ENCODE measurements around the gene TBC1D22A. TPM values are rescaled to one million over a fixed set of nuclear protein-coding genes. Genes with fewer than 3 reads are reported as not detected.

The TBC1D22A gene
- total RNA-seq, 6 experiments from 2014 or later, result 20.4 to 24.1 (median 22.2) TPM

DNA sequence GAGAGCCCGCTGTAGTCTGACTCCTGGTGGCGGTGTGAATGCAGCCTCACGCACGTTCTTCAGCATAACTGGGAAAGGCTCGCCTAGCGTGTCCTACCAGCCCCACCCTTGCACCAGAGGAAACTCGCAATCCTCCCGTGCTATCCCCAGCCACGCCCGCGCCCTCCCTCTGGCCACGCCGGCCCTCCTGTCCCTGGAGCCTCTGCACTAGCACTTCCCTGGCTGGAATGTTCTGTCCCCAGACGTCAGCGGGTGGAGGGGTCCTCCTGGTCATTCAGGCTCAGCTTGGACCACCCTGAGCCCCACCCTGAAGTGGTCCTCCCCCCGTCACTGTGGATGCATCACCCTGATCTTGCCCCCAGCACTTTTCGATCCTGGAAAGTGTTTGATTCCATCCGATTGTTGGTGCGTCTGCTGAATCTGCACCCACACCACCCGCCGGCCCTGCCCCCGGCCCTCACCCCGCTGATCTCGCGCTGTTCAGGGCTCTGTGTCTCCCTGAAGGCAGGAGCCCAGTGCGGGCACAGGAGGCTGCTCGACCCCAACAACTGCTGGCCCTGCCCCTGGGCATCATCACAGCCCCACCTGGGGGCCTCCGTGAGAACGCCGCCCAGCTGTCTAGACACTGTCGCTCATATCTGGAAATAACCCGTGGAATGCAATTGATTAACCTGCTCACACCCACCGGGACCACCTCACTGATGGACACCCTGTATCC is 437.0 kb downstream of the TBC1D22A start:
- no peaks in the 10 kb centered on the region for H3K4me1 Mint-ChIP-seq (ENCODE audit: low read depth)
- no peak overlapping the region for H3K27ac Mint-ChIP-seq
- H3K36me3 Mint-ChIP-seq (ENCODE audit: low read depth), result no peaks in the 10 kb centered on the region
- no peak for DNase-seq
- peaks cover 4% of the 10 kb centered on the region for H3K27me3 Mint-ChIP-seq (ENCODE audit: insufficient read depth)
- no peaks in the 10 kb centered on the region; the same call in 1 of the 2 replicates for H3K9me3 Mint-ChIP-seq
- TF ChIP-seq, protein P1, sequence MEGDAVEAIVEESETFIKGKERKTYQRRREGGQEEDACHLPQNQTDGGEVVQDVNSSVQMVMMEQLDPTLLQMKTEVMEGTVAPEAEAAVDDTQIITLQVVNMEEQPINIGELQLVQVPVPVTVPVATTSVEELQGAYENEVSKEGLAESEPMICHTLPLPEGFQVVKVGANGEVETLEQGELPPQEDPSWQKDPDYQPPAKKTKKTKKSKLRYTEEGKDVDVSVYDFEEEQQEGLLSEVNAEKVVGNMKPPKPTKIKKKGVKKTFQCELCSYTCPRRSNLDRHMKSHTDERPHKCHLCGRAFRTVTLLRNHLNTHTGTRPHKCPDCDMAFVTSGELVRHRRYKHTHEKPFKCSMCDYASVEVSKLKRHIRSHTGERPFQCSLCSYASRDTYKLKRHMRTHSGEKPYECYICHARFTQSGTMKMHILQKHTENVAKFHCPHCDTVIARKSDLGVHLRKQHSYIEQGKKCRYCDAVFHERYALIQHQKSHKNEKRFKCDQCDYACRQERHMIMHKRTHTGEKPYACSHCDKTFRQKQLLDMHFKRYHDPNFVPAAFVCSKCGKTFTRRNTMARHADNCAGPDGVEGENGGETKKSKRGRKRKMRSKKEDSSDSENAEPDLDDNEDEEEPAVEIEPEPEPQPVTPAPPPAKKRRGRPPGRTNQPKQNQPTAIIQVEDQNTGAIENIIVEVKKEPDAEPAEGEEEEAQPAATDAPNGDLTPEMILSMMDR (IDR thresholded peaks at IDR 0.05), result no peak
- H3K4me3 Mint-ChIP-seq, result no peak overlapping the region

DNA sequence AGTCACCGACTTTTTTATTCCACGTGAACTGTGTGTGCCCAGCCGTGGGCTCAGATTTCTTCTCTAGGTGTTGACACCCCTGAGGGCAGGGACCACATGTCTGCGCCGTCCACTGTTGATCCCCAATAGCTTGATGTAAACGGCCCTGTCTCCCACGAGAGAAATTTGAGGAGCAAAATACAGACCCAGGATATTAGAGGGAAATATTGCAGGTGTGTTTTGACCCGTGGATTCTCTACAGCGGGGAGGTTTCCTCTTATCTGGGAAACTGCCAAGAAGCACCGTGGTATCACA is 437.5 kb downstream of the TBC1D22A start:
- TF ChIP-seq, protein P1 (IDR thresholded peaks at IDR 0.05), result no peak
- no peaks in the 10 kb centered on the region for H3K4me1 Mint-ChIP-seq (ENCODE audit: low read depth)
- H3K27me3 Mint-ChIP-seq (ENCODE audit: insufficient read depth), result peaks cover 6% of the 10 kb centered on the region
- H3K27ac Mint-ChIP-seq, result no peak overlapping the region
- DNase-seq, result no peak
- H3K4me3 Mint-ChIP-seq, result no peak overlapping the region
- H3K36me3 Mint-ChIP-seq (ENCODE audit: low read depth), result no peaks in the 10 kb centered on the region
- no peaks in the 10 kb centered on the region; the same call in 1 of the 2 replicates for H3K9me3 Mint-ChIP-seq

DNA sequence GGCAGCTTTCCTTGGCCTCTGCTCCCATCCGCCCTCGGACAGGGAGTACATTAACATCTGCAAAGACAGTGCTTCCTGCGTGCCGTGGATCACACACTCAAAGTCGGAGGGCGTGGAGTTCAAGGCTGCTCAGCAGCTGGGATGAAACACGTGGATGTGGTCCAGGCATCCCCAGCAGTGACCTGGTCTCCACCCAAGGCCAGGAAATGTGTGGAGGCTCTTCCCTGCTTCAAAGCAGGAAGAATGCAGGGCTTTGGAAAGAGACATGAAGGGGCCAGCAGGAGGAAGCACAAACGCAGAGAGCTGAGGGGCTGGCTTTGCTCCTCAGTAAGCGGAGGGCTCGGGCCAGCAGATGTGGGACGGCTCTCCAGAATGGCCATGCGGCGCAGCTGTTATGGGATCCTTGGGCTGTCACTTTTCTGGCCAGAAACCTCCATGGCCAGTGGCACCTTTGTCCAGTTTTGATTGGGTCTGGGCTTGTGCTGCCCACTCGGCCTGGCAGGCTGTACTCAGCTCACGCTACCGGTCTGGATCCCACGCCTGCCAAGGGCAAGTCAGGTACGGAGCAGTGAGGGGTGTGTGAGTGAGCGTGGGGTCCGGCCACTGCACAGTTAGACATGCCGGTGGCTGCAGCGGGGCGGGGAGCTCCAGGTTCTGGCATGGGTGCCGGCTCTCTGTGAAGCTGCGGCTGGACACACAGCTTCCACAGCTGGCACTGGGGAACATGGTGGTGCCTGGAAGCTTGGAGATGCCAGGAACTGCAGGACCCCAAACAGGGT is 438.0 kb downstream of the TBC1D22A start:
- Mint-ChIP-seq H3K4me1 (ENCODE audit: low read depth) (no peaks in the 10 kb centered on the region), H3K9me3 (no peaks in the 10 kb centered on the region; the same call in 1 of the 2 replicates), H3K4me3 (no peak overlapping the region), H3K36me3 (ENCODE audit: low read depth) (no peaks in the 10 kb centered on the region), H3K27ac (no peak overlapping the region), H3K27me3 (ENCODE audit: insufficient read depth) (peaks cover 6% of the 10 kb centered on the region)
- DNase-seq, result no peak
- TF ChIP-seq, protein P1 (IDR thresholded peaks at IDR 0.05), result no peak

DNA sequence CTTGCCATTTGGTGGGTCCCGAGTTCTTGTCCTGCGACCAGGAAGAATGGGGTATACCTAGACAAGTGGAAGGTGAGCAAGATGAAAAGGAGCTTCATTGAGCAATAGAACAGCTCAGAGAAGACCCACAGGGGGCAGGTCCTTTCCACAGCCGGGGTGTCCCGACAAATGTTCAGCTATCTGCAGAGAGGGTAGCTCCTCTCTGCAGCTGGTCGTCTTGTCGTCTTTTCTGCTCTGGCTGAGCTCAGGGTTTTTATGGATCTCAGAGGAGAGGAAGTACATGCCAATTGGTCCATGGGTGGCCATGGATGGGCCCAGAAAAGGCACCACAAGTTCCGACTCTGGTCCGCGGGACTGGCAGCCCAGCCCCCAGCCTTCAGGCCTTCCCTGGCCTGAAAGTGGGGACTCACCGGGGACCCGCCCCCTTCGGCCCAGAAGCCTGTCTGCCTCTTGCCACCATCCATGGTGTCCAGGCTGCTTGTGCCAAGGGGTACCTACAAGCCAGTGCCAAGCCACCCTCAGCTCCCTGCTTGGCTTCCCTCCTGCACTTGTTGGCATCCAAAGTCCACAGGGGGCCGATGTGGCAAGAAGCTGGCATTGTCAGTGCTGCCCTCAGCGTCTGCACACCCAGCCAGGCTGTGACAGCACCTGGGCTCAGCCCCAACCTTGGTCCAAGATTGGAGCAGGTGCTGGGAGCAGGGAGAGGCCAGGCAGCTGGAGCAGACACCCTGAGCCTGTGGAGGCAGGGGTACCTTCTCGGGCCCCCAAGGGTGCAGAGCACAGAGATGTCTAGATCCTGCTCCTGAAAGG is 438.9 kb downstream of the TBC1D22A start:
- Mint-ChIP-seq H3K27ac (no peak overlapping the region), H3K4me3 (no peak overlapping the region), H3K36me3 (ENCODE audit: low read depth) (no peaks in the 10 kb centered on the region), H3K9me3 (no peaks in the 10 kb centered on the region; the same call in 1 of the 2 replicates), H3K4me1 (ENCODE audit: low read depth) (no peaks in the 10 kb centered on the region), H3K27me3 (ENCODE audit: insufficient read depth) (peaks cover 5% of the 10 kb centered on the region)
- TF ChIP-seq, protein P1 (IDR thresholded peaks at IDR 0.05), result no peak
- DNase-seq, result no peak

DNA sequence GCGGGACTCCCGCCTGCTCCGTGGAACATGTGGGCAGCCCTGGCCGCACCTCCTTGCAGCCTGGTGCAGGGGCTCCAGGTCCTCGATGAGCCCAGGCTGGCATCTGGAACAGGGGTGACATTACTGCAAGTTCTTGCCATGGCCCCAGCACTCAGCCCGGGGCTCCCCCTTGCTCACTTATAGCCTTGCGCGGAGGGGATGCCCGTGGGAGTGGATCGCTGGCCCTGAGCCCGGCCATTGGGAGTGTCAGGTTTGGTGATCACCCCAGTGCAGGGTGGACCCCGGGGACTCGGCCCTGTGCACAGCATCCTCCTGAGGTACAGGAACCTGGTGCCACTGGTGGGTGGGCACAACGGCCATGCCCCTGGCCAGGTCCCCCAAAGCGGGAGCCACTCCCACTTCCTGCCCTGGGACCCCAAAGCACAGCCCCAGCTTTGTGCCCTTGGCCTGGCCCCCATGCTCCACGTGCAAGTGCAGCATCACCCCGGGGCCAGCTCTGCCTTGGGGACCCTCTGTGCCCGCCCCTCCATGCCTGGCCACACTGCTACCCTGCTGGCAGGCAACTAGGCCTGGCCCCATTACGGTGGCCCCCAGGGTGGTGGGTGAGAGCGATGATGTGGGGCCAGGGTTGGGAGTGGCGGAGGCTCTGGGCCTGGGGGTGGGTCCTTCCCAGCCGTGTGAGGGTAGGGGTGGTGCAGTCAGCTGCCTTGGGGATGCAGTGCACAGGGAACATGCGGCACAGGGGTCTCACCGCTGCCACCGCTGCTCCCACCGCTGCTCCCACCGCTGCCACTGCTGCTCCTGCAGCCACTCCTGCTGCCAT is 439.8 kb downstream of the TBC1D22A start:
- no peak for DNase-seq
- Mint-ChIP-seq H3K9me3 (peaks cover 1% of the 10 kb centered on the region; the same call in 1 of the 2 replicates), H3K27ac (no peak overlapping the region), H3K27me3 (ENCODE audit: insufficient read depth) (peaks cover 6% of the 10 kb centered on the region), H3K36me3 (ENCODE audit: low read depth) (no peaks in the 10 kb centered on the region), H3K4me1 (ENCODE audit: low read depth) (no peaks in the 10 kb centered on the region), H3K4me3 (no peak overlapping the region)
- TF ChIP-seq, protein P1 (IDR thresholded peaks at IDR 0.05), result no peak

Data from HFFc6 (cell line).